GM19468 (cell line): ENCODE results near the gene ITPK1.

Experiments used
- ATAC-seq: cut with Tn5 transposase; IDR thresholded peaks from one replicate; pipeline ENCODE4 v1.9.1; 2021; ENCODE audit warnings: mild to moderate bottlenecking, moderate library complexity, moderate number of reproducible peaks; ENCODE audit not compliant: unreplicated experiment; ENCODE audit errors: extremely low read depth

The ITPK1 gene

GRCh38 chr14:92917041-92917940, 198.4 kb downstream of the ITPK1 start:
- no peak for ATAC-seq

GRCh38 chr14:92916201-92916600, 199.5 kb downstream of the ITPK1 start:
- no peak for ATAC-seq

GRCh38 chr14:92914087-92914656, 201.6 kb downstream of the ITPK1 start:
- ATAC-seq = no peak

- ATAC-seq = no peak
These were observed 208.3 kb downstream of the ITPK1 start for GRCh38 chr14:92907316-92907911.

- ATAC-seq = no peak
These were observed 208.9 kb downstream of the ITPK1 start for GRCh38 chr14:92906823-92907222.

- no peak for ATAC-seq
These were observed 209.3 kb downstream of the ITPK1 start for GRCh38 chr14:92906420-92906819.

- no peak for ATAC-seq
These were observed 210.1 kb downstream of the ITPK1 start for GRCh38 chr14:92905667-92906066.

- no peak for ATAC-seq
These were observed 212.4 kb downstream of the ITPK1 start for GRCh38 chr14:92903359-92903758.

GRCh38 chr14:92902726-92903125, 213.0 kb downstream of the ITPK1 start:
- no peak for ATAC-seq

- no peak for ATAC-seq
These were observed 213.5 kb downstream of the ITPK1 start for GRCh38 chr14:92902191-92902590.

- ATAC-seq = no peak
These were observed 215.1 kb downstream of the ITPK1 start for GRCh38 chr14:92900660-92901059.

GRCh38 chr14:92898566-92899131, 217.1 kb downstream of the ITPK1 start:
- no peak for ATAC-seq

GRCh38 chr14:92897922-92898565, 217.7 kb downstream of the ITPK1 start:
- no peak for ATAC-seq

- ATAC-seq = no peak
These were observed 220.3 kb downstream of the ITPK1 start for GRCh38 chr14:92895352-92895878.

- no peak for ATAC-seq
These were observed 223.1 kb downstream of the ITPK1 start for GRCh38 chr14:92892589-92892988.

GRCh38 chr14:92890830-92891588, 224.7 kb downstream of the ITPK1 start:
- ATAC-seq = no peak

GRCh38 chr14:92888896-92889295, 226.8 kb downstream of the ITPK1 start:
- ATAC-seq = no peak

GRCh38 chr14:92887157-92887556, 228.6 kb downstream of the ITPK1 start:
- ATAC-seq = no peak
